SU-DHL-6 (cell line): ENCODE data around the gene HOXD9.

Experiments used
- H2AFZ ChIP-seq: fragments of 200-600 bp; sonication (generic); 2 replicates; pipeline ENCODE4 v1.6.1; 2014; ENCODE audit warnings: low read depth, mild to moderate bottlenecking, moderate library complexity, mixed read lengths, antibody characterized with exemption, low read length; ENCODE audit not compliant: severe bottlenecking
- H3F3A ChIP-seq: fragments of 200-600 bp; shearing (Covaris generic); 2 replicates; pipeline ENCODE4 v1.6.0; 2016; ENCODE audit warnings: antibody characterized with exemption, mild to moderate bottlenecking; ENCODE audit not compliant: insufficient read depth
- H3K27ac ChIP-seq: fragments of 200-600 bp; sonication (generic); 2 replicates; pipeline ENCODE4 v1.5.1; 2016; ENCODE audit warnings: low read depth, mild to moderate bottlenecking, low read length, moderate library complexity, mixed read lengths
- H3K27me3 ChIP-seq: fragments of 200-600 bp; sonication (generic), shearing (Covaris generic); 2 replicates; pipeline ENCODE4 v1.6.0; 2014; ENCODE audit warnings: mild to moderate bottlenecking, low read length
- H3K36me3 ChIP-seq: fragments of 200-600 bp; sonication (generic); 2 replicates; pipeline ENCODE4 v1.6.1; 2014; ENCODE audit warnings: mild to moderate bottlenecking, low read length, mixed read lengths
- H3K4me2 ChIP-seq: fragments of 300-600, 200-600 bp; shearing (Covaris generic), sonication (generic); 2 replicates; pipeline ENCODE4 v1.6.0; 2014; ENCODE audit warnings: low read length, low read depth, mild to moderate bottlenecking; ENCODE audit not compliant: poor library complexity, severe bottlenecking
- H3K4me3 ChIP-seq: fragments of 200-600 bp; sonication (generic); 2 replicates; pipeline ENCODE4 v1.5.1; 2014; ENCODE audit warnings: antibody characterized with exemption, low read length, mild to moderate bottlenecking, mixed read lengths; ENCODE audit not compliant: insufficient read depth, poor library complexity, severe bottlenecking
- H3K79me2 ChIP-seq: fragments of 200-600 bp; sonication (generic); 2 replicates; pipeline ENCODE4 v1.6.1; 2014; ENCODE audit warnings: mild to moderate bottlenecking, low read length, moderate library complexity; ENCODE audit not compliant: insufficient read depth
- H3K9ac ChIP-seq: fragments of 200-600 bp; sonication (generic); 2 replicates; pipeline ENCODE4 v1.7.0; 2014; ENCODE audit warnings: mild to moderate bottlenecking, low read length
- H3K9me2 ChIP-seq: fragments of 200-600 bp; sonication (generic); replicated peaks from 2 replicates; pipeline ENCODE4 v1.6.1; 2014; ENCODE audit warnings: low read length; ENCODE audit not compliant: insufficient read depth
- H3K9me3 ChIP-seq: fragments of 200-600 bp; sonication (generic); 2 replicates; pipeline ENCODE4 v1.6.1; 2014; ENCODE audit warnings: low read length, mixed read lengths; ENCODE audit not compliant: insufficient read depth
- H4K20me1 ChIP-seq: fragments of 200-600 bp; sonication (generic); 2 replicates; pipeline ENCODE4 v1.6.1; 2014; ENCODE audit warnings: low read depth, mild to moderate bottlenecking, antibody characterized with exemption, low read length, moderate library complexity, mixed read lengths
- EZH2phosphoT487 ChIP-seq: fragments of 200-600 bp; sonication (generic), shearing (Covaris generic); conservative IDR thresholded peaks from 2 replicates; pipeline ENCODE4 v1.6.1; 2018; ENCODE audit warnings: mild to moderate bottlenecking, antibody characterized with exemption, low read length, moderate library complexity, mixed read lengths
- TF ChIP-seq, protein P1 (sequence below): fragments of 200-600 bp; sonication (generic); IDR thresholded peaks from one replicate; pipeline ENCODE4 v1.5.1; 2017; ENCODE audit warnings: antibody characterized with exemption, mild to moderate bottlenecking, low read length, moderate library complexity; ENCODE audit not compliant: insufficient read depth, poor library complexity, severe bottlenecking

Gene HOXD9

DNA sequence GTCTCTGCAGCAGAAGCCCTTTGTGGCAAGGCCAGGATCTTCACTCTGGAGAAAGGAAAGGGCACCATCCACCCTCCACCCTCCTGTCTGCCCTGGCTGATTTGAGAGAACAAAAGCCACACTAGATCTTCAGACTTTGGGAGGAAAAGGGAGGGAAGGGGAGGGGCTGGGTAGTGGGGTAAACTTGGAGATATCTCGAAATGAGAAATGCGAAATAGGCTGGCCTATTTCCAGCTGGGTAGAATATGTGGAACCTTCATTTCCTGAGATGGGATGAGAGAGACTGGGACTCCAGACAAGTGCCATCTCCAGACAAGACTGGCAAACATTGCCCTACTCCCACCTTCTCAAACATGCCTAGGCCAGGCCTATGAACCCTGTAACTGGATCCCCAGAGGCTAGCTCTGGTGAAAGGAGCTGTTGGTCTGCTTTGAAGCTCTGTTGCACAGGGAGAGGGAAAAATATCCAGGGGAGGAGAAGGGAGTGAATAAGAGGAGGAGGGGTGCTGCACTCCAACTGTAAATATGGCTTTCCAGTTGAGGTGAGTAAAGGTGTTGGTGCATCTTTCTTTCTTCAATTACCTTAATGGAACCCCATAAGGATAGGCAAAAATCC, 21.2 kb upstream of the HOXD9 start:
- no peak overlapping the region for H2AFZ ChIP-seq
- no peaks in the 10 kb centered on the region for H3K36me3 ChIP-seq
- TF ChIP-seq EZH2phosphoT487 = no peak
- TF ChIP-seq, protein P1, sequence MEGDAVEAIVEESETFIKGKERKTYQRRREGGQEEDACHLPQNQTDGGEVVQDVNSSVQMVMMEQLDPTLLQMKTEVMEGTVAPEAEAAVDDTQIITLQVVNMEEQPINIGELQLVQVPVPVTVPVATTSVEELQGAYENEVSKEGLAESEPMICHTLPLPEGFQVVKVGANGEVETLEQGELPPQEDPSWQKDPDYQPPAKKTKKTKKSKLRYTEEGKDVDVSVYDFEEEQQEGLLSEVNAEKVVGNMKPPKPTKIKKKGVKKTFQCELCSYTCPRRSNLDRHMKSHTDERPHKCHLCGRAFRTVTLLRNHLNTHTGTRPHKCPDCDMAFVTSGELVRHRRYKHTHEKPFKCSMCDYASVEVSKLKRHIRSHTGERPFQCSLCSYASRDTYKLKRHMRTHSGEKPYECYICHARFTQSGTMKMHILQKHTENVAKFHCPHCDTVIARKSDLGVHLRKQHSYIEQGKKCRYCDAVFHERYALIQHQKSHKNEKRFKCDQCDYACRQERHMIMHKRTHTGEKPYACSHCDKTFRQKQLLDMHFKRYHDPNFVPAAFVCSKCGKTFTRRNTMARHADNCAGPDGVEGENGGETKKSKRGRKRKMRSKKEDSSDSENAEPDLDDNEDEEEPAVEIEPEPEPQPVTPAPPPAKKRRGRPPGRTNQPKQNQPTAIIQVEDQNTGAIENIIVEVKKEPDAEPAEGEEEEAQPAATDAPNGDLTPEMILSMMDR = no peak
- H3K4me3 ChIP-seq = no peak overlapping the region
- H4K20me1 ChIP-seq = no peaks in the 10 kb centered on the region
- H3K9me2 ChIP-seq = no peaks in the 10 kb centered on the region
- no peak overlapping the region for H3K4me2 ChIP-seq
- H3K79me2 ChIP-seq = no peaks in the 10 kb centered on the region
- no peak overlapping the region for H3K9ac ChIP-seq
- H3K27ac ChIP-seq = no peak overlapping the region
- no peaks in the 10 kb centered on the region for H3F3A ChIP-seq
- H3K27me3 ChIP-seq = no peaks in the 10 kb centered on the region
- no peaks in the 10 kb centered on the region for H3K9me3 ChIP-seq

DNA sequence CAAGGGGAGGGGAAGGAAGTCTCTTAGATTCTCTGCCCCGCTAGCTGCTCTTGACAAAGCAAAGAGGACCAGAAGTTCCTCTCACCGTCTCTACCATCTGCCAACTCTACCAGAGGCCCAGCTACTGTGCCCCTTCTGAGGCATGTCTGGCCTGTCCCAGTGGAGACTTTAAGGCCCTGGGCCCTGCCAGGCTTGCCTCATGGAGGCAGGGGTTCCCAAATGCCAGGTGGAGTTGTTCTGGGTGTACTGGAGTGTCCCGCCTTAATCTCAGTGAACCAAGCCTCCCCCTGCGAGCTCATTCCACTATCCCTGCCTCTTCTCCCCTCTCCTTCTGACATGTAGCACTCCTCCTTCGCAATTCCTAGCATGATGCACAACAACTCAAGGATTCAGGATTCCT, 20.7 kb upstream of the HOXD9 start:
- no peak overlapping the region for H3K27ac ChIP-seq
- H3K9ac ChIP-seq = no peak overlapping the region
- H3K36me3 ChIP-seq = no peaks in the 10 kb centered on the region
- TF ChIP-seq EZH2phosphoT487 = no peak
- TF ChIP-seq, protein P1 = no peak
- no peak overlapping the region for H3K4me2 ChIP-seq
- H3K27me3 ChIP-seq = no peaks in the 10 kb centered on the region
- H3K79me2 ChIP-seq = no peaks in the 10 kb centered on the region
- no peaks in the 10 kb centered on the region for H3K9me2 ChIP-seq
- no peak overlapping the region for H2AFZ ChIP-seq
- no peak overlapping the region for H3K4me3 ChIP-seq
- H3K9me3 ChIP-seq = no peaks in the 10 kb centered on the region
- H3F3A ChIP-seq = no peaks in the 10 kb centered on the region
- H4K20me1 ChIP-seq = no peaks in the 10 kb centered on the region

DNA sequence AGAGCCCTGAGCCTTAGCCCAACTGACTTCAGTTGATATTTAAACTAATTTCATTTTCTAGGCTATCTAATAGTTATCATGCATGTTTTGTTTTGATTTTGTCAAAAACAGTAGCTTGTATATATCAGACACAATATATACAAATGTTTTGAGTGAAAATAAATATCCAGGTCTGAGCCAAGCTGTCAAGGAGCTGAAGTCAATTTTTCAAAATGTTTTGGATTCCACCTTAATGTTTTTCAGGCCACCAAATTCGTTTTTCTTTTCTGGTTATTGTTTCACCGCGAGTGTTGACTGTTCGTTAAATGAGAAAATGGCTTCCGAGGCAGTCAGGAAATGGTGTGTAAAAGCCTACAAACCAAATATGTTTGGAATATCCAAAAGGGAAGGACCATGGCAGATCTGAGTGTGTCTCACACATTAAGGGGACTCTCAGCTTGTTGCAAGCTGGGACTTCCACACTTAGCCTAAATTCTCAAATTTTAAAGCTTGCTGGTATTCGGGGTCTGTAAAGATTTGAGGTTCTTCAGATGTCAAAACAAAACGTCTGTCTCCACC, 20.1 kb upstream of the HOXD9 start:
- H3K4me2 ChIP-seq = no peak overlapping the region
- no peaks in the 10 kb centered on the region for H3F3A ChIP-seq
- no peaks in the 10 kb centered on the region for H3K27me3 ChIP-seq
- TF ChIP-seq, protein P1 = no peak
- TF ChIP-seq EZH2phosphoT487 = no peak
- H3K9me2 ChIP-seq = no peaks in the 10 kb centered on the region
- H3K79me2 ChIP-seq = no peaks in the 10 kb centered on the region
- H3K27ac ChIP-seq = no peak overlapping the region
- H3K36me3 ChIP-seq = no peaks in the 10 kb centered on the region
- no peak overlapping the region for H3K4me3 ChIP-seq
- no peak overlapping the region for H3K9ac ChIP-seq
- H2AFZ ChIP-seq = no peak overlapping the region
- no peaks in the 10 kb centered on the region for H3K9me3 ChIP-seq
- H4K20me1 ChIP-seq = no peaks in the 10 kb centered on the region
